ENCODE data around the gene CHD9. TPM values are rescaled to one million over a fixed set of nuclear protein-coding genes. Genes with fewer than 3 reads are reported as not detected.

Gene CHD9
- total RNA-seq, 4 donors from 2014 or later, result 82.2 to 114 (median 91.3) TPM

- no peak overlapping the region for H3K4me3 ChIP-seq
- DNase-seq (ENCODE audit: low spot score in 2 of 2), result no peak
- no peak for TF ChIP-seq EP300 (IDR thresholded peaks at IDR 0.05)
- TF ChIP-seq, protein P1, sequence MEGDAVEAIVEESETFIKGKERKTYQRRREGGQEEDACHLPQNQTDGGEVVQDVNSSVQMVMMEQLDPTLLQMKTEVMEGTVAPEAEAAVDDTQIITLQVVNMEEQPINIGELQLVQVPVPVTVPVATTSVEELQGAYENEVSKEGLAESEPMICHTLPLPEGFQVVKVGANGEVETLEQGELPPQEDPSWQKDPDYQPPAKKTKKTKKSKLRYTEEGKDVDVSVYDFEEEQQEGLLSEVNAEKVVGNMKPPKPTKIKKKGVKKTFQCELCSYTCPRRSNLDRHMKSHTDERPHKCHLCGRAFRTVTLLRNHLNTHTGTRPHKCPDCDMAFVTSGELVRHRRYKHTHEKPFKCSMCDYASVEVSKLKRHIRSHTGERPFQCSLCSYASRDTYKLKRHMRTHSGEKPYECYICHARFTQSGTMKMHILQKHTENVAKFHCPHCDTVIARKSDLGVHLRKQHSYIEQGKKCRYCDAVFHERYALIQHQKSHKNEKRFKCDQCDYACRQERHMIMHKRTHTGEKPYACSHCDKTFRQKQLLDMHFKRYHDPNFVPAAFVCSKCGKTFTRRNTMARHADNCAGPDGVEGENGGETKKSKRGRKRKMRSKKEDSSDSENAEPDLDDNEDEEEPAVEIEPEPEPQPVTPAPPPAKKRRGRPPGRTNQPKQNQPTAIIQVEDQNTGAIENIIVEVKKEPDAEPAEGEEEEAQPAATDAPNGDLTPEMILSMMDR (IDR thresholded peaks at IDR 0.05), result no peak
- TF ChIP-seq POLR2A (IDR thresholded peaks at IDR 0.05), result no peak
- H3K9me3 ChIP-seq, result no peaks in the 10 kb centered on the region
- H3K27me3 ChIP-seq, result no peaks in the 10 kb centered on the region
- peak overlapping the region in 2 of 4 donors; percentile 27 to 53 for H3K27ac ChIP-seq
- no peaks in the 10 kb centered on the region for H3K36me3 ChIP-seq
- H3K4me1 ChIP-seq, result peaks cover 0 to 65% (median 26%) of the 10 kb centered on the region in 4 donors
- 40 to 53% methylated on average over 3 of the region's 3 CpGs for WGBS, 2 donors
Observed at GRCh38 chr16:53061701-53062159, 6.9 kb downstream of the CHD9 start.

DNA sequence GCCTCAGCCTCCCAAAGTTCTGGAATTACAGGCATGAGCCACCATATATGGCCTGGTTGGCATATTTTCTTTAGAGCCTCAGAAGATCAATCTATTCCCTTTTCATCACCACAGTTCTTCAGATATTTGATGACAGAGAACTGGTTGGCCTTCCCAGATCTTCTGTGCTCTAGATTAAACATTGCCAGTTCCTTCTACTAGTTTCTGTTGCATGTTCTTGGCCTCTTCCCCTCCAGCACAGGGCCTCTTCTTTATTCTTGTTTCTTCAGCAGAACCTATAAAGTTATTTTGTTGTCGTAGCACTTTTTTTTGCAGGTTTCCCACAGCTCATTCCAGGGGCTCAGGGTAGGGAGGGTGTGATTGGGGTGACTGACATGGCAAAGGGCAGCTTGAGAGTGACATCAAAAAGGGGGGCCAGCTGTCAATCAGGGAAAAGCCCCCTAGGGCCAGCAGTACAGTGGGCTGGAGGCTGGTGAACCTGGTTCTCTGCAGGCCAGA, 9.3 kb downstream of the CHD9 start:
- no peak for DNase-seq (ENCODE audit: low spot score in 2 of 2)
- Histone ChIP-seq H3K4me3 (no peak overlapping the region), H3K4me1 (peaks cover 0 to 44% (median 15%) of the 10 kb centered on the region in 4 donors), H3K36me3 (peaks cover 0 to 5% (median 0%) of the 10 kb centered on the region in 3 donors), H3K27me3 (no peaks in the 10 kb centered on the region), H3K9me3 (no peaks in the 10 kb centered on the region), H3K27ac (no peak overlapping the region)
- TF ChIP-seq EP300 (IDR thresholded peaks at IDR 0.05), result no peak
- TF ChIP-seq, protein P1 (IDR thresholded peaks at IDR 0.05), result no peak
- no peak for TF ChIP-seq POLR2A (IDR thresholded peaks at IDR 0.05)
- WGBS, 2 donors, result 74 to 77% methylated on average over 1 of the region's 1 CpG

- Histone ChIP-seq H3K27ac (peak overlapping the region in 1 of 4 donors; percentile 56), H3K4me1 (peaks cover 0 to 51% (median 16%) of the 10 kb centered on the region in 4 donors), H3K36me3 (peaks cover 0 to 5% (median 0%) of the 10 kb centered on the region in 3 donors), H3K9me3 (no peaks in the 10 kb centered on the region), H3K4me3 (no peak overlapping the region), H3K27me3 (no peaks in the 10 kb centered on the region)
- WGBS, 2 donors, result 64 to 74% methylated on average over 6 of the region's 6 CpGs
- no peak for DNase-seq (ENCODE audit: low spot score in 2 of 2)
- no peak for TF ChIP-seq EP300 (IDR thresholded peaks at IDR 0.05)
- TF ChIP-seq POLR2A (IDR thresholded peaks at IDR 0.05), result no peak
- TF ChIP-seq, protein P1 (IDR thresholded peaks at IDR 0.05), result no peak
Observed at GRCh38 chr16:53065461-53066061, 10.8 kb downstream of the CHD9 start.

- 81 to 92% methylated on average over 2 of the region's 2 CpGs for WGBS, 2 donors
- no peak overlapping the region for H3K27ac ChIP-seq
- peaks cover 0 to 59% (median 24%) of the 10 kb centered on the region in 4 donors for H3K4me1 ChIP-seq
Observed at GRCh38 chr16:53067675-53068074, 12.9 kb downstream of the CHD9 start.

GRCh38 chr16:53068423-53068833, 13.6 kb downstream of the CHD9 start:
- no peak for DNase-seq (ENCODE audit: low spot score in 2 of 2)
- Histone ChIP-seq H3K4me1 (peaks cover 0 to 61% (median 25%) of the 10 kb centered on the region in 4 donors), H3K27ac (no peak overlapping the region), H3K27me3 (no peaks in the 10 kb centered on the region), H3K9me3 (no peaks in the 10 kb centered on the region), H3K4me3 (no peak overlapping the region), H3K36me3 (peaks cover 0 to 5% (median 0%) of the 10 kb centered on the region in 3 donors)
- TF ChIP-seq EP300 (IDR thresholded peaks at IDR 0.05) (no peak), POLR2A (IDR thresholded peaks at IDR 0.05) (no peak)
- TF ChIP-seq, protein P1 (IDR thresholded peaks at IDR 0.05), result no peak
- 89% methylated on average over 4 of the region's 4 CpGs for WGBS, 2 donors

More at GRCh38 chr16:53067675-53068074, 12.9 kb downstream of the CHD9 start:
- Histone ChIP-seq H3K36me3 (peaks cover 0 to 5% (median 0%) of the 10 kb centered on the region in 3 donors), H3K9me3 (no peaks in the 10 kb centered on the region), H3K27me3 (no peaks in the 10 kb centered on the region), H3K4me3 (no peak overlapping the region)
- no peak for DNase-seq (ENCODE audit: low spot score in 2 of 2)
- TF ChIP-seq POLR2A (IDR thresholded peaks at IDR 0.05) (no peak), EP300 (IDR thresholded peaks at IDR 0.05) (no peak)
- TF ChIP-seq, protein P1 (IDR thresholded peaks at IDR 0.05), result no peak
